GM18861 (cell line): ENCODE data around the gene SLC22A3.

Experiments used
- ATAC-seq: cut with Tn5 transposase; IDR thresholded peaks from one replicate; pipeline ENCODE4 v1.9.1; 2021; ENCODE audit not compliant: unreplicated experiment

Gene SLC22A3

GRCh38 chr6:160333841-160334240 lies 14.3 kb upstream of the SLC22A3 start:
- ATAC-seq, result no peak

GRCh38 chr6:160336200-160336599 lies 12.0 kb upstream of the SLC22A3 start:
- no peak for ATAC-seq

DNA sequence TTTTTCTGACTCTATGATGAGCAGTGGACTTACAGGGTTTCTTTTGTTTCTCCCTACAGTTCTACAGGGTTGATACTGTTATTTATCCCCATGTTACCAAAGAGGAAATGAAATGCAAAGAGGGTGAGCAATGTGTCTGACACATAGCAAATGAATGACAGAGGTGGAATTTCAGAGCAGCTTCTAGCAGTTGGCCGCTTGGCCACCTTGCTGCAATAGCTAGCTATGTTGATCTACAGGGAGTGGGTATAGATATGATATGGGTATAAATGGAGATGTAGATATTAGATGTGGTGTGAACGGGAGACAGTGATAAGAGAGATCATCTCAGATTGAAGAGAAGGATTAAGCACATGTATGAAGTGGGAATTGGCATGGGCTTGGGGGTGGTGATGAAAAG lies 10.9 kb upstream of the SLC22A3 start:
- no peak for ATAC-seq

DNA sequence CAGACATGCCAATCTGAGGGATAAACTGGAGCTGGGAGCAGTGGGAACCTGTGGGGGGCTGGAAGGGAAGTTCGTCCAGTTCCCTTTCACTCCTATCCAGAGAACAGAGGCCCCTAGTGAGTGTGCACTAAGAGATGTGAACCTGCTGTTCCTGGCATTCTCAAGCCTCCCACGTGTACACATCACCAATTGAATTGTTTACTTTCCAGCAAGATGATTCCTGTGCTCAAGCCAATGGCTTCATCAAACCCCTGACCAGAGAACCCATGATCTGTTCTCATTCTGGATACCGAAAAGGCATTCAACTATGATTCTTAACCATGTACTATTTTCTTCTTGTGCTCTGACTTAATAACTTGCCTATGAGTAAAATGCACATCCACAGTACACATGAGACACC lies 10.2 kb upstream of the SLC22A3 start:
- no peak for ATAC-seq

GRCh38 chr6:160343144-160343543 lies 5.0 kb upstream of the SLC22A3 start:
- no peak for ATAC-seq

GRCh38 chr6:160344271-160344670 lies 3.9 kb upstream of the SLC22A3 start:
- no peak for ATAC-seq

DNA sequence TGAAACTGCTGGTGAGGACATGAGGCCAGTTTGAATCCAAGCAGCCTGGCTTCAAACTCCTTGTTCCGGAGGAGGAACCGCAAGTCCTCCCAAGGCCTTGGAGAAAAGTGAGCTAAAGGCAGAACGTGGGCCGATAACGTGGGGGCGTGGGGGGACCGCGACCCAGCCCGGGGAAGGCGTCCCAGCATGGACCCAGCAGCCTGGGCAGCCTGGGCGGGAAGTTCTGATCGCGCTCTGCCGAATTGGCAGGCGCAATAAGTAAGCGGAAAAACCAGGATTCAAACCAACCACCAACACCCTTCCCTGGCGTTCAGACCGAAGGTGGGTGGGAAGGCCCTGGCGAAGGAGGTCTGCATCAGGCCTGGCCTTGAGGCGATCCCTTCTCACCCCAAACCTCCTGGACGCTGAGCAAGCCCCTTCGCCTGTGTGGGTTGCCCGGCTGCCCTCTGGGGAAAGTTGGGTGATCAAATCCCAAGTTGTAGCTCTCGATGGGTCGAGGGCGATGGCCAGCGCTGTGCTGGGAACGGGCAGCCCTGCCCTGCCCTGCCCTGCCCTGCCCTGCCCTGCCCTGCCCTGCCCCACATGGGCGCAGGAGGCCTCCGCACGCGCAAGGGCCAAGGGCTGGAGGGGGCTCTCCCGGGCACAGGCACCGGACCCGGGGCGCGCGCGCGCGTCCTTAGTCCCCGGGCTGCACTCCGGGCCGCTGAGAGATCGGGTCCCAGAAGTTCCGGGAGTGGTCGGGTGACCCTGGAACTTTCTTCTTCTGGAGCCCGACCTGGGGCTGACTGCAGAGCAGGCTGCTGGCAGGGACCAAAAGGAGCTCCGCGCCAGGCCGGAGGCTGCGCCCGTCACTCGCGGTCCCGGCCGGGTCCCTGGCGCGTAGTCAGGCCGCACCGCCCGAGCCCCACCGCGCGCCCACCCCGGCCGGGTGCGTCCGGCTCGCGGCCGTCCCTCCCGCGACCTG lies 637 bp upstream of the SLC22A3 start:
- ATAC-seq, result no peak

DNA sequence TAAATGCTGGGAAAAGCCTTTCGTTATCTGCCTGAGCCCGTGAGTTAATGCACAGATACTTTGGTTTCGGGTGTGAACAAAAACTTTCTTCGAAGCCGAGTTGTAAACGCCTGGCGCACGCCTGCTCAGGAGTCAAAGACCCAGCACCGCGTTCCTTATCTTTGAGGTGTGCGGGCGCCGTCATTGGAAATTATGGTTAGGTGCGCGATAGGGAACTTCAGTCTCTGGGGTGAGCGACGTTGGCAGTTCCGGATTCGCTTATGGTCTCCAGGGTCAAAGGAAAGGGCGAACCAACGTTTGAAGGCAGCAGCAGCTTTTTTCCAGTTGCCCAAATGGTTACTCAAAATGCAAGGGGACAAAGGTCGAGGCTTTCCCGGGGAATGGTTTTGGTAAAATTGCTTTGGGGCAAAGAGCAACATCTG lies 853 bp downstream of the SLC22A3 start:
- ATAC-seq, result no peak

DNA sequence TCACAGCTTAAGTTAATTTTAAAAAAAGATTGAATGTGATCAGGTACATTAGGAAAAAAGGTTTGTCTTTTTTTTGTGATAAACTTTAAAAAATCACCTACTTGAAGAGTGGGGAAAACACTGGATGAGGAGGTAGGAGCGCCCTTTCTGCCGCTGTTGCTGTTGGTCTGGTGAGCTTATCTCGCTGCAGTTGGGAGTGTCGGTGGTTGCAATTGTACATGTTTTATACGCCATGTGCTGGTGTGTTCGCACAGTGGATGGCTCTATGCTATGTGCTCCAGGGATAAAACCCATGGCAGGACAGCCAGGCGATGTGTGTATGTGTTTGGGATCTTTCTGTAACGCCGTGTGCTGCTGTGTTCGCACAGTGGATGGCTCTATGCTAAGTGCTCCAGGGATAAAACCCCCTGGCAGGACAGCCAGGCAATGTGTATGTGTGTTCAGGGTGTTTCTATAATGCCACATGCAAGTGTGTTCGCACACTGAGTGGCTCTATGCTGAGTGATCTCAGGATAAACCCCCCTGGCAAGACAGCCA lies 1.7 kb downstream of the SLC22A3 start:
- no peak for ATAC-seq

- no peak for ATAC-seq
Measured at GRCh38 chr6:160353950-160354496, 5.8 kb downstream of the SLC22A3 start.

DNA sequence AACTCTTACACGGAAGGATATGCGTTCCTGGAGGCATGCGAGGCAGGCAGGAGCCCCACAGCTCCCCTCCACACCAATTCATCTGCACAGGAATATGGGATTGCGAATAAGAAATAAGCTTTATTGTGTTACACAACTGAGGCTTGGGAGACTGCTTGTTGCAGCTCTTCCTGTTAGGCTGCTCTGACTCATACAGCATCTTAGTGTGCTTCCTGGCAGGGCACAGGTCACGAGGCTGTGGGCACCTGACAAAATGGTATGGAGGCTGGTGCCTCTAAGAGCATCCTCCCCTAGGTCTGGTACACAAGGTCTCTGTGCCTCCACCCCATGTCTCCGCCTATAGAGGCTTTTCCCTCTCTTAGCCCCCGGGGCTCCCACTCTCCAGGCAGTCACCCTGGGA lies 6.8 kb downstream of the SLC22A3 start:
- no peak for ATAC-seq

- ATAC-seq, result no peak
Measured at GRCh38 chr6:160356074-160356744, 8.0 kb downstream of the SLC22A3 start.

DNA sequence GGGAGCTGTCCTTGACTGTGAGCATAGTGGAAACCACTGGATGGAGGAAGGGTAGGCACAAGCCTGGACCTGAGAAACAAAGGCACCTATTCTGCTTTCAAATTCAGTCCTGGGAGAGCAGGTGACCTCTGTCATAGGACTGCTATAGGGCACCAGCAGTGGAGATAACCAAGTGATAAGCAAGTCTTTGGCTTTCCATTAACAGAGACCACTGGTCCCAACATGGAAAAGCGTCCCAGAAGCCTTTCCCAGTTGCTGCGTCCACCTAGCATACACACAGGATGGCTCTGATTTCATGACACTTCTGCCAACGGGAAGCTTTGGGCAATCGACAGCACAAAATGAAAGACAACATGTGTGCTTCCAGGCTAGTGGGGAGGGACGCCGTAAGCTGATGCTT lies 8.9 kb downstream of the SLC22A3 start:
- ATAC-seq, result no peak

GRCh38 chr6:160358225-160359119 lies 10.3 kb downstream of the SLC22A3 start:
- no peak for ATAC-seq

DNA sequence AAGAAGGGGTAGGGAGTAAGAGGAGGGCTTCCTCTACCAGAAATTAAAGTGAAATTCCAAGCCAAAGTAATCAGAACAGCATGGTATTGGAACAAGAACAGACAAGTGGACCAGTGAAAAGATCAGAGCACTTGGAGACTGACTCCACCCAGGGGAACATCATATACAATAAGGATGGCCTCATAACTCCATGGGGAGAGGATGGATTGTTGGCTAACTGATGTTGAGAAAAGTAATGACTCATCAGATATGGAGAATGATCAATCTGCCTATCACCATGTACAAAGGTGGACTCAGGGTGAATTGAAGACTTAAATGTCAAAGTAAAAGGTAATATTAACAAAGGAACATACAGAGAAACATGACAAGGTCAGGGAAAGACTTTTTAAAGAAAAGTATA lies 12.8 kb downstream of the SLC22A3 start:
- no peak for ATAC-seq

DNA sequence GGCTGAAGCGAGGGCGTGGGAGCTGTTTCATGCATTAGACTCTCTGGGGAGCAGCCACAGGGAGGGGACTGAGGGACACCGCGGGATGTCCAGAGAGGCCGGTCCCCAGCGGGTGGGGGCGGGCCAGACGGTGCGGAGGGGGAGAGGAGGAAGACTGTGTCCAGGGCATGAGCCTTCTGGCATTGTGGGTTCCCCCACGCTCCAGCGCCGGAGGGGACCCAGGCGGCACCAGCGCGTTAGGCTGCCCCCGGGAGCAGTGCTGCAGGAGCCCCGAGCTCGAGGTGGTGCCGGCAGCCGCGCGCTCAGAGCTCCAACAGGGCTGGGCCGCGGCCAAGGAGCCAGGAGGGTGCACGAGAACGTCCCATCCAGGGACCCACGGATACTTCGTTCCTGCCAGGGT lies 14.4 kb downstream of the SLC22A3 start:
- ATAC-seq, result no peak

- ATAC-seq, result no peak
Measured at GRCh38 chr6:160363016-160363996, 15.1 kb downstream of the SLC22A3 start.

DNA sequence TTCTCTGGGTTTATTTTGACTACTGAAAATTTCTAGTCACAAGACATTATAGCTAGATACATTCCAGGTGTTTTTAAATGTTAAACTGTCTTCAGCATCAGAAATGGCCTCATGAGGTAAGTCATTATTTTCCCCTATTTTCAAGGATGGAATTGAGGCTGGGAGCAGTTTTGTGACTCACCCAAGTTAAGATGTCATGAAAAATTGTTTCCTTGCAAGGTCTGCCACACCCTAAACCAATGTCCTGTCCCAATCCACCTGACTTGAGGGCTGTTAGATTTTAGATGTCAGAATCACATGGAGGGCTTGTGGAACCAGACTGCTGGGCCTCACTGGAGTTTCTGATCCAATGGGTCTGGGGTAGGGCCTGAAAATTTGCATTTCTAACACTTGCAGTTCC lies 16.9 kb downstream of the SLC22A3 start:
- no peak for ATAC-seq

DNA sequence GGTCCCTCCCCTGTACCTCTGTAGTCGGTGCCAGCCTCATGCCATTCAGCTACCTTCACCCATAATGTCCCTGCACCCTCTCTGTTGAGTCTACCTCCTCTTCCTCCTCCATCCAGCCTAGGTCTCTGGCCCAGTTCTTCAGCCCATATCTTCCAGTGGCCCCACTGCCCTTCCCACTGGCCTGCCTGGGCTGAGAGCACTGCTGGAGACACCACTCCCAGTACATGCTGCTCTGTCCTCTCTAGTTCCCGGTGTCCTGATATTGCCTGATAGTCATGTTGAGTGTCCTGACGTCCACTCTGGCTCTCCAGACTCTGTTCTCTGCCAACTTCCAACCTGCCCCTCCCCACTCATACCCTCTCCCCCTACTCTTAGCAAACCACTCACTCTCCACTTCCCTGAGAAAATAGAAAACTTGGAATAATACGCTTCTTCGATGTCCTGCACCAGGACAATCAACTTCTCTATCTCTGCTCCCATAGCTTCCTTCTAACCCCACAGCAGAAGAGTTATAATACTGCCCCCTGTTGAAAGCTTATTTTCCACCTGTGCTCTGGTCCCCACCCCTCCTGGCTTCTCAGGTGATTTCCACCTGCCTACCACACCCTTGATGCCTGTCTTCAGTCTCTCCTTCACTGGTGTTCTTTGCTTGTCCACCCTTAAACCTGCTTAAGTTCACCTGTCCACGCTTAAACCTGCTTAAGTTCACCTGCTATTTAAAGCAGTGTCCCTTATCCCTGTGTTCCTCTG lies 19.8 kb downstream of the SLC22A3 start:
- ATAC-seq, result no peak
